Gastroesophageal sphincter (tissue), 3 donors: Measurements from ENCODE around the gene YWHAE.

Experiments
- EP300 ChIP-seq: sonication (generic); formaldehyde crosslinking; IDR thresholded peaks from one replicate; pipeline ENCODE4 v1.6.1; 2017; ENCODE audit warnings: antibody characterized with exemption, mild to moderate bottlenecking
- POLR2A ChIP-seq, 2 donors: fragments of 450-650 bp; IDR thresholded peaks; one replicate each; pipeline ENCODE4 v1.6.1; 2017; ENCODE audit warnings: antibody characterized with exemption in 2 of 2, mild to moderate bottlenecking in 2 of 2, moderate library complexity in 1 of 2
- POLR2AphosphoS5 ChIP-seq: sonication (generic); formaldehyde crosslinking; IDR thresholded peaks from one replicate; pipeline ENCODE4 v1.6.1; 2017; ENCODE audit warnings: antibody characterized with exemption
- TF ChIP-seq, protein P1 (sequence below), 4 experiments: fragments of 200-600 bp in 2 of 4; fragments of 450-650 bp in 2 of 4; sonication (generic) in 1 of 4; IDR thresholded peaks; one replicate each; pipeline ENCODE4 v1.5.1; 2017 to 2019; ENCODE audit warnings: antibody characterized with exemption in 4 of 4, mild to moderate bottlenecking in 2 of 4, moderate library complexity in 2 of 4

DNA sequence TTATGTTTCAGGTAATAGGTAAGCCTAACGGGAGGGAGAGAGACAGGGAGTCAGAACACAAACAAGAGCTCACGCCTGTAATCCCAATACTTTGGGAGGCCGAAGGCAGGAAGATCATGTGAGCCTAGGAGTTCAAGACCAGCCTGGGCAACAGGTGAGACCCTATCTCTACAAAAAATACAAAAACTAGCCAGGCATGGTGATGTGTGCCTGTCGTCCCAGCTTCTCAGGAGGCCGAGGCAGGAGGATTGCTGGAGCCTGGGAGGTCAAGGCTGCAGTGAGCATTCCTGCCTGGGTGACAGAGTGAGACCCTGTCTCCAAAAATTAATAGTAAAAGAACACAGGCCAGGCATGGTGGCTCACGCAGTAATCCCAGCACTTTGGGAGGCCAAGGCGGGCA, 27.4 kb downstream of the YWHAE start:
- TF ChIP-seq, protein P1, sequence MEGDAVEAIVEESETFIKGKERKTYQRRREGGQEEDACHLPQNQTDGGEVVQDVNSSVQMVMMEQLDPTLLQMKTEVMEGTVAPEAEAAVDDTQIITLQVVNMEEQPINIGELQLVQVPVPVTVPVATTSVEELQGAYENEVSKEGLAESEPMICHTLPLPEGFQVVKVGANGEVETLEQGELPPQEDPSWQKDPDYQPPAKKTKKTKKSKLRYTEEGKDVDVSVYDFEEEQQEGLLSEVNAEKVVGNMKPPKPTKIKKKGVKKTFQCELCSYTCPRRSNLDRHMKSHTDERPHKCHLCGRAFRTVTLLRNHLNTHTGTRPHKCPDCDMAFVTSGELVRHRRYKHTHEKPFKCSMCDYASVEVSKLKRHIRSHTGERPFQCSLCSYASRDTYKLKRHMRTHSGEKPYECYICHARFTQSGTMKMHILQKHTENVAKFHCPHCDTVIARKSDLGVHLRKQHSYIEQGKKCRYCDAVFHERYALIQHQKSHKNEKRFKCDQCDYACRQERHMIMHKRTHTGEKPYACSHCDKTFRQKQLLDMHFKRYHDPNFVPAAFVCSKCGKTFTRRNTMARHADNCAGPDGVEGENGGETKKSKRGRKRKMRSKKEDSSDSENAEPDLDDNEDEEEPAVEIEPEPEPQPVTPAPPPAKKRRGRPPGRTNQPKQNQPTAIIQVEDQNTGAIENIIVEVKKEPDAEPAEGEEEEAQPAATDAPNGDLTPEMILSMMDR (IDR thresholded peaks at IDR 0.05) = no peak
- no peak for TF ChIP-seq POLR2A (IDR thresholded peaks at IDR 0.05)
- TF ChIP-seq POLR2AphosphoS5 = no peak
- TF ChIP-seq EP300 = no peak
